AG04450 (cell line): ENCODE results near the gene MAP2K5. TPM values are rescaled to one million over a fixed set of nuclear protein-coding genes. Genes with fewer than 3 reads are reported as not detected.

Source experiments
- CTCF ChIA-PET: fragments of 300-600, 350-600 bp; formaldehyde crosslinking; extraction: SDS; loops from one replicate; lab custom pipeline; 2022; ENCODE audit warnings: antibody characterized with exemption, inconsistent platforms; lab: Charles Lee
- POLR2A ChIA-PET: fragments of 350-600 bp; formaldehyde crosslinking; extraction: SDS; loops from one replicate; lab custom pipeline; 2021; ENCODE audit warnings: antibody characterized with exemption, inconsistent platforms; lab: Yijun Ruan, JAX
- DNase-seq: peaks from one replicate; pipeline ENCODE4 v3.0.0-alpha.2; 2011; ENCODE audit warnings: low read depth, low spot score
- H3K27ac ChIP-seq: one replicate; pipeline ENCODE4 v1.5.1; 2012; ENCODE audit warnings: low read depth, low read length, control low read depth
- H3K27me3 ChIP-seq: one replicate; pipeline ENCODE4 v1.6.0; 2012; ENCODE audit warnings: low read length; ENCODE audit not compliant: control insufficient read depth, insufficient read depth
- H3K4me3 ChIP-seq: 2 replicates; pipeline ENCODE4 v1.5.1; 2011; ENCODE audit warnings: mild to moderate bottlenecking, low read depth, low read length, control low read depth
- H3K9me3 ChIP-seq: 2 replicates; pipeline ENCODE4 v1.5.1; 2012; ENCODE audit warnings: low read length; ENCODE audit not compliant: control insufficient read depth, insufficient read depth
- polyA plus RNA-seq: library from polyadenylated mRNA; depleted of rRNA; stranded (reverse); fragments of >200 nt; gene quantifications from 2 replicates; pipeline ENCODE4 v1.2.3, GENCODE V29; 2011
- TF ChIP-seq, protein P1 (sequence below): IDR thresholded peaks from 2 replicates; pipeline ENCODE4 v1.5.1; 2011; ENCODE audit warnings: low read depth, low read length, control low read depth, inconsistent platforms

MAP2K5 gene
- polyA plus RNA-seq, 1 experiment = 5.4 TPM

DNA sequence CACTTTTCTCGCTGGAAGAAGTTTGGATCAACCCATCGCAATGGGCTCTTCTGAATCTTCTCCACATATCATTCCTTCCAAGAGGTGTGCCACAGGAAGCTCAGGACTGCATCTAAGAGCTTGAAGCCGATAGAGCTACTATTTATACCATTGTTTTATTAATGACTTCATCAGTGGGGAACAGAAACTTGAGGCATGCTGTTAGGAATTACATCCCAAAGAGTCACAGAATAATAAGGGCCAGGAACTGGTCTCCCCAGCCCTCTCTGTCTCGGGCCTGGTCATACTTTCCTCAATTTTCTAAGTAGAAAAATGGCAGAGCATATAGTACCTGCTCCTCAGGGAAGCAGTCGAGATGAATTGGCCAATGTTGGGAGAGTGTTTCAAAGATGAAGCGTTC, 38.4 kb upstream of the MAP2K5 start:
- DNase-seq = no peak
- Histone ChIP-seq H3K27me3 (no peaks in the 10 kb centered on the region), H3K4me3 (no peak overlapping the region), H3K27ac (no peak overlapping the region), H3K9me3 (no peaks in the 10 kb centered on the region)
- TF ChIP-seq, protein P1, sequence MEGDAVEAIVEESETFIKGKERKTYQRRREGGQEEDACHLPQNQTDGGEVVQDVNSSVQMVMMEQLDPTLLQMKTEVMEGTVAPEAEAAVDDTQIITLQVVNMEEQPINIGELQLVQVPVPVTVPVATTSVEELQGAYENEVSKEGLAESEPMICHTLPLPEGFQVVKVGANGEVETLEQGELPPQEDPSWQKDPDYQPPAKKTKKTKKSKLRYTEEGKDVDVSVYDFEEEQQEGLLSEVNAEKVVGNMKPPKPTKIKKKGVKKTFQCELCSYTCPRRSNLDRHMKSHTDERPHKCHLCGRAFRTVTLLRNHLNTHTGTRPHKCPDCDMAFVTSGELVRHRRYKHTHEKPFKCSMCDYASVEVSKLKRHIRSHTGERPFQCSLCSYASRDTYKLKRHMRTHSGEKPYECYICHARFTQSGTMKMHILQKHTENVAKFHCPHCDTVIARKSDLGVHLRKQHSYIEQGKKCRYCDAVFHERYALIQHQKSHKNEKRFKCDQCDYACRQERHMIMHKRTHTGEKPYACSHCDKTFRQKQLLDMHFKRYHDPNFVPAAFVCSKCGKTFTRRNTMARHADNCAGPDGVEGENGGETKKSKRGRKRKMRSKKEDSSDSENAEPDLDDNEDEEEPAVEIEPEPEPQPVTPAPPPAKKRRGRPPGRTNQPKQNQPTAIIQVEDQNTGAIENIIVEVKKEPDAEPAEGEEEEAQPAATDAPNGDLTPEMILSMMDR = no peak
- POLR2A ChIA-PET = no interaction called here
- CTCF ChIA-PET = interaction anchor here (0.8 to 2.6 kb wide), 4 partner anchors 47 to 334 kb away, joined by 4 to 18 read pairs (median 6); no protein-coding TSS in a partner anchor

DNA sequence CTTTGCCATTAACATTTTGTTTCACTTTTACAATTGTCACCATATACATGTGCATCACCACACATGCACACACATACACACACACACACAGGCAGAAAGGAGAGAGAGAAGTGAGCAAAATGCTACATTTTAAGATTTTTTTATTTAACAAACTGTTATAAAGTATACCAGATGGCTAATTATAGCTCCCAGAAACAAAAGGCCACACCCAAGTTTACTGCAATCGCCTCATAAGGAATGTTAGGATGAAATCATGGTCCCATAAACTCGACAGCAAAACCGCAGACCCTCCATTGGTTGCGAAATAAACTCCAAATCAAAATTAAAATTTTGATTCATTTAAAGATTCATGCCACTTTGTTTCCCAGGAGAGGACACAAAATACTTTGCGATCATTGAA, 37.7 kb upstream of the MAP2K5 start:
- TF ChIP-seq, protein P1 = no peak
- no peaks in the 10 kb centered on the region for H3K9me3 ChIP-seq
- no peaks in the 10 kb centered on the region for H3K27me3 ChIP-seq
- DNase-seq = no peak
- H3K4me3 ChIP-seq = no peak overlapping the region
- ChIA-PET CTCF (interaction anchor here (2.6 kb wide), 1 partner anchor 48 kb away, joined by 8 read pairs; no protein-coding TSS in a partner anchor), POLR2A (no interaction called here)
- H3K27ac ChIP-seq = no peak overlapping the region

DNA sequence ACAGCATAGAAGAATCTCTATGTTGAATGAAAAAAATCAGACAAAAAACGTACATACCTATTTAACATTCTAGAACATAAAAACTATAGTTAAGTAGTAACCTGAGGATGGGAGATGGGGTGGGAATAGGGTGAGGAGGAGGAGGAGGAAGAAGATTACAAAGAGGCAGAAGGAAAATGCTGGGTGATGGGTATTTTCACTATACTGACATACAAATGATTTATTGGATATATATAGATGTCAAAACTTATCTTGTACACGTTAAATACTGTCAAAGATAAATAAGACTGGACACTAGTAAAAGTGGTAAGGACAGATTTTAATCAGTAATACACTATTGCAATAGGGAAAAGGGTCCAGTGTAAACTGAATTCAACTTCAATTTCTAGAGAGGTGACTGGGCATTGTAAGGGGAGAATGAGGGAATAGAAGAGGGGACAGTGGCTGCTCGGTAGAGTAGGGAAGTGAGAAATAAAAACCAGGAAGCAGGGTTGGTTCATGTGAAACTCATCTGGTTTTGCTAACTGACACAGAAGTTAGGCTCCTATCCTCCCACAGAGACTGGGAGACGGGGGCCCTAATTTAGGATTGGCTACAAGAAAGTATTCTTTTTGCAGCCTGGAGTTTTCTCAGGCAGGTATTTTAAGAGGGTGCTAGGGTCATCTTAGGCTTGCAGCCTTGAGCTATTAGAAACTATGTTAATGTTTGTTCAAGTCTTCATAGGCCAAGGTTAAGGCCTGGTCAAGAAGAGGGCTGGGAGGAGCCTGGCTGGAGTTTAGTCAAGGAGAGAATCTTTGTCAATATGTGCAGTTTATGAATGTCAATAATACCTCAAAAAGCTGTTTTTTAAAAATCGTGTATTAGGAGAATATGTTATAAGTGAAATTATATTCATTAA, 36.6 kb upstream of the MAP2K5 start:
- H3K27ac ChIP-seq = no peak overlapping the region
- no peaks in the 10 kb centered on the region for H3K27me3 ChIP-seq
- no peak overlapping the region for H3K4me3 ChIP-seq
- no peak for DNase-seq
- H3K9me3 ChIP-seq = no peaks in the 10 kb centered on the region
- ChIA-PET CTCF (no interaction called here), POLR2A (no interaction called here)
- TF ChIP-seq, protein P1 = no peak

DNA sequence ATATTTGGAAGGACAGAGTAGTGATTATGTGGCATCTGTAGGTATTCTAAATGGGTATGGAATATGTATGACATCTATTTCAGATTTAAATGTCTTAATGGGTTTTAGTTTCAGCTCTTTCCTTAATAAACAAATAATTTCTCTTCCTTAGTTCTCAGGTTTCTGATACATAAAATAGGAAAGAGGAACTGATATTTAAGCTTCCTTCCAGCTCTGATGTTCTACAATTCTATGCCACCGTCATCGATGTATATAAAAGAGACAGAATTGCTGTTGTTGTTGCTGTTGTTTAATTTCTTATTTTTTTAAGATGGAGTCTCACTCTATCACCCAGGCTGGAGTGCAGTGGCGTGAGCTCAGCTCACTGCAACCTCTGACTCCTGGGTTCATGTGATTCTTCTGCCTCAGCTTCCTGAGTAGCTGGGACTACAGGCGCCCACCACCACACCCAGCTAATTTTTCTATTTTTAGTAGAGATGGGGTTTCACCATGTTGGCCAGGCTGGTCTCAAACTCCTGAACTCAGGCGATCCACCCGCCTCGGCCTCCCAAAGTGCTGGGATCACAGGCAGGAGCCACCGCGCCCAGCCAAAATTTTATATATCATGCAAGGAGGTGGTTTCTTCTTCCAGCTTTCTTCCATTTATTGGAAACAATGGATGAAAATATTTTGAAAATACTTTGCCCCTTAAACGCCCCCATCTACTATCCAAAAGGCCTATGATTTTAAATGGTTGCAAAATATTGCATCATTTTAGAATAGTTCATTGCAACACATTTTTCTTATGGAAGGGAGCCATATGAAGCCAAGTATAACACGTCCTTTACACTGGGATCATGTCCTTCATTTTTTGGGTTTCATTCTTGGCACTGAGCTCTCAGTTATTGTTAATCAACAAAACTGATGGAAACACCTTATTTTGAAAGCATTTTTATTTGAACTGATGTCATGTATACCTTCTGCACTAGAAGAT, 35.4 kb upstream of the MAP2K5 start:
- no peaks in the 10 kb centered on the region for H3K27me3 ChIP-seq
- H3K27ac ChIP-seq = no peak overlapping the region
- H3K9me3 ChIP-seq = no peaks in the 10 kb centered on the region
- TF ChIP-seq, protein P1 = no peak
- ChIA-PET CTCF (interaction anchor here (0.6 kb wide), 1 partner anchor 101 kb away, joined by 3 read pairs; no protein-coding TSS in a partner anchor), POLR2A (no interaction called here)
- H3K4me3 ChIP-seq = no peak overlapping the region
- DNase-seq = no peak
